Stimulated activated CD8-positive, alpha-beta memory T cell treated with anti-CD3 and anti-CD28 coated beads, Interleukin-4, amount 100 ng/mL, for 1 hour (primary cell): Measurements from ENCODE around the gene TMEM184A.

Source experiments
- DNase-seq, 2 donors: peaks; one replicate each; pipeline ENCODE4 v3.0.0-alpha.2; 2020; ENCODE audit warnings: low read depth in 2 of 2, low spot score in 1 of 2

Gene TMEM184A

DNA sequence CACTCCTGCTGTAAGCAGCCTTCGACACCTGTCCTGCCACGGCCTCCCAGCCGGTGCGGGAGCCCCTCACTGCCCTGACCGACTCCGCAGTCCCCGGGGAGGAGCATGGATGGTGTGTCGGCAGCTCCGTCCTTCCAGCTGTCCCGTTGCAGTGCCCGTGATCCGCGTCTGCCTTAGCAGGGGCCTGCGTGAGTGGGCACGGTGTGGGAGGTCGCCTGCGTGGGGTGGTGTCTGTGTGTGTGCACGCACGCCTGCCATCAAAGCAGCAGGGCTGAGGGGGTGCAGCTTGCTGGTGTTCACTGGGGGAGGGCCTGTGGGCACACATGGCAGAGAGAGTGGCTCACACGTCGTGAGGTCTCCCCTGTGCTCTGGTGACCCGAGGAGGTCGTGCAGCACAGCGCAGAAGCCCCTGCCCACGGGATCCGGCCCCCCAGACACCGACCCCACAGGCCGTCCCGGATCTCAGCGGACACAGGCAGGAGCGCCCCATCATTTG lies 15.2 kb downstream of the TMEM184A start:
- DNase-seq, result no peak

DNA sequence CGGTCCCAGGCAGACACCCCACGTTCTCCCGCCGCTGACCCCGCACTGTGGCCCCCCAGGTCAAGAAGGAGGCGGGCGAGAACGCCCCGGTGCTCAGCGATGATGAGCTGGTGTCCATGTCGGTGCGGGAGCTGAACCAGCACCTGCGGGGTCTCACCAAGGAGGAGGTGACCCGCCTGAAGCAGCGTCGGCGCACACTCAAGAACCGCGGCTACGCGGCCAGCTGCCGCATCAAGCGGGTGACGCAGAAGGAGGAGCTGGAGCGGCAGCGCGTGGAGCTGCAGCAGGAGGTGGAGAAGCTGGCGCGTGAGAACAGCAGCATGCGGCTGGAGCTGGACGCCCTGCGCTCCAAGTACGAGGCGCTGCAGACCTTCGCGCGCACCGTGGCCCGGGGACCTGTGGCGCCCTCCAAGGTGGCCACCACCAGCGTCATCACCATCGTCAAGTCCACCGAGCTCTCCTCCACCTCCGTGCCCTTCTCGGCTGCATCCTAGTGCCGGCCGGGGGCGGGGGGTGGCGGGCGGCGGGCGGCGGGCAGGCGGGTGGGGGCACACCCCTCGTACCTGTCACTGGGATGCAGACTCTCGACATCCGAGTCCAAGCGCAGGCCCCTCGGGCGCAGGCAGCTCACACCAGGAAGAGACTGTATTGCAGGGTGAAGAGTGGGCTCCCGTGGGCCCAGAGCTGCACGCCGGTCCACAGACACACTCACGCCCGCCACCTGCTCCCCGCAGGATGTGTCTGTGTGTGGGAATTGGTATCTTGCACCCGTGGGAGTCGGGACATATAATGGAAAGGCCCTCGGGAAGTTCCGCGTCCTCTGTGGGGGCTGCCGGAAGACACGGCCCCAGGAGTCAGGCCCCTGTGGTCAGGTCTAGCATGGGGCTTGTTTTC lies 15.9 kb downstream of the TMEM184A start:
- DNase-seq, result no peak

DNA sequence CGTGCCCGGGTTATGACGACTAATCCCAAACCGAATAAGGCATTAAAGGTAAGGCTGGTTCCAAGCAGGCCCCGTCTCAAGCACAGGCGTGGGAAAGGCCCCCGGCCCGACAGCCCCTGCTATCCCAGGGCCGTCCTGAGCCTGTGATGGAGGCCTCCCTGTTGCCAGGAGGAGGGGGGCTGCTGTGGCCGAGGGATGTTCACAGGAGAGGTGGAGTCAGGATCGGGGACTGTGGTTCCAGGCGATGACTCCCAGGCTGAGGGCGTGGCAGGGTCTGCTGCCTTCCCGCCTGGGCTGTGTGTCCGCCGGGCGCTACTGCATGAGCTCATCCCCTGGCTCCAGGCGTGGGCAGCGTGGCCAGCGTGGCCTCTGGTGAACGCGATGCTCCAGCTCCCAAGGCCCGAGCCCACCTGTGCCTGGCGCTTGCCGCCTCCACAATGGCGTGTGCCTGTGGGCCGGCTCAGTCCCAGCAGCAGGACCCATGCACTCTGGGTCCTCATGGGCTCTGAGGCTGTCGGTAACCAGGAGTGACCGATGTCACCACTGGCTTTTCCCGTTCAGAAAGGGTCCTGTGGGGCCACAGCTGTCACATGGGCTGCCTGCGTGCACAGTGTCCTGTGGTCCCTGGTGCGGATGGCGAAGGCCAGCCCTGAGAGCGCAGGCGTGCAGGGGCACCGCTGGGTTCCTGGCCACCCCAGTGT lies 16.7 kb downstream of the TMEM184A start:
- no peak for DNase-seq

DNA sequence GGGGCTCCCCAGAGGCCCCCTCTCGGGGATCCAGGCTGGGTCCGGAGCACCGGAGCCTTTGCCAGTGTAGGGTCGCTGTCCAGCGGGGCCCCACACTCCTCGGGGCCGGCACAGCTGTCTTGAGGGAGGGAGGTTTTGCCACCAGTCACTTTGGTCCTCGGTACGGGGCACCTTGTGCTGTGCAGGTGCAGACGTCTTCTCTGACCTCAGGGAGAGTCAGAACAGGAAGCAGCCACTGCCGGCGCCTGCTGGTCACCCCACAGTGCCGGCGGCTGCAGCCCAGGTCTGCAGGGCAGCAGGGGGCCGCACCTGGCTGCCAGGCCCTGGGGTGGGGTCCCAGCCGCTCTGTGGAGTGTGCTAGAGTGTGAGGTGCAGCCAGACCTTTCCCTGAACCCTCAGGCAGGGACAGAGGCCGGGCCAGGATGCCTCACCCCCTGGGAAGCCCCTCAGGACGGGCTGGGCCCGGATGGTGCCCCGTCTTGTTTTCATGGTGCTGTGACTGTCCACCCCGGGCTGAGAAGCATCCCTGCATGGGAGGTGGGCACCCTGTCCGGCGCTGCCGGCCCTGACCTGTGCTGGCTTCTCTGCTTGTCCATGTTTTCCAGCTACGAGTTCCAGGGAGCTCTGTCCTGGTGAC lies 17.3 kb downstream of the TMEM184A start:
- no peak for DNase-seq

DNA sequence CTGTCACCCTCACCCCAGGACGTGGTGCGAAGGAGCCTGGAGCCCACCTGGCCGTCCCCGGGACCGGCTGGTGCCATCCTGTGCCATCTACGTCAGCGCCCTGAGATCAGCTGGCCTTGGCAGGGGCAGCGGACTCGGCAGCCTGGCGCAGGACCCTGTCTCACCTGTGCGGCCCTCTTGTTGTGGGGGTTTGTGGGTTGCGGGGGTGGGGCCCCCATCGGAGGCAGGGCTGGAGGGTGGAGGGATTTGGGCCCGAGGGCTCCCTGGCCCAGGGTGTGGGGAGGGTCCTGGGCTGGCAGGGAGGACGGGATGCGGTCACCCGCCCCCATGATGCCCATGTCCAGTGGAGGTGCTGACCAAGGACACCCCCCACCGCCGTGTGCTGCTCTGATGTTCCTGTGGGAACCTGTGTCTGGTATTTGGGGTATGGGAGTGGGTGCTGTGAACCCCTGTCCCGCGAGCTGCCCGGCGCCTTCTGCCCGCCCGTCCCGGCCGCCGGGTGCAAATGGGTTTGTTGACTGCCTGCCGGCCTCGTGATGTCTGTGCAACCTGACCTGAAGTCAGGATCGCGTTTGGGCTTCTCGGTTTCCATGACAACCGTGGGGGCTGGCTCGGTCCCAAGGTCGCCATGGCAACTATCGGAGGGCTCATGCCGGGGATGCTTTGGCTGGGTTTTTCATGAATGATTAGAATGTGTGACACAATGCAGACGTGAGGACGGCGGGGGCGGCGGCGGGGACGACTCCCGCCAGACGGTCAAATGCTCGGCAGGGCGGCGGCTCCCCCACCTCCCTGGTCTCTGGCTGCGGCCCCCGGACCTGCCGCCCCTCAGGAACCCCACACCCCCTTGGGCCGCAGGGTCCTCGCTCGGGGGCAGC lies 18.2 kb downstream of the TMEM184A start:
- no peak for DNase-seq

DNA sequence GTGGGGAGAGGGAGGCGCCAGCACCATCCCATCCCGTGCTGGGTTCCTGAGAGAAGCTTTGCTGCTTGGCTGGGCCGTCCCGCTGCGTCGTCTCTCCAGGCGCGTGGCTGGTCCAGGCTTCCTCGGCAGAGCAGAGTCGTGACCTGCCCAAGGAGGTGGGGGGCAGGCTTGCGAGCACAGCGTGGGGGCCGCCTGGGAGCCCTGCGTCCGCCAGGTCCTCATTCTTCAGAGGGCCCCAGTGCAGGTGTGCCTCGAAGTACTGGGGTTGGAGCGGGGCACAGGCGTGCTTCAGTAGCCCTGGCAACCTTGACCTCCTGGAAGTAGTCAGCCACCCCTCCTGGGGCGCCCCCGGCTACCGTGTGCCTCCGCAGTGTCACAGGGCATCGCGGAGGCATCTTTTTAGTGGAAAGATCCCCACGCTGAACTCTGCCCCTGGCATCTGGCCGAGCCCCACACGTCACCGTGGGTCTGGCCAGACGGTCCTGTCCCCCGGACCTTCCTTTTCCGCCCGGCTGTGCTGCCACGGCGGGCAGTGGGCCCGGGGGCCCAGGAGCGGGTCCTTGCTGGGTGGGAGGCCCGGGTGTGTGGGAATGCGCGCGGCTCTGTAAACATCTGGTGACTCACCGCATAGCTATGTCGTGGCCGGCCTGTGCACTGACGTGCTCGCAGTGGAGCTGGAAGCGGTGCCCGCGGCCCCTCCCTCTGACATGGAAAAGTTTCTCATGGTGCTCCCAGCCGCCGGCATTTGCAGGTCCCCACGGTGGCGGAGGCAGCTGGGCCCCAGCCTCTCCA lies 19.1 kb downstream of the TMEM184A start:
- no peak for DNase-seq

DNA sequence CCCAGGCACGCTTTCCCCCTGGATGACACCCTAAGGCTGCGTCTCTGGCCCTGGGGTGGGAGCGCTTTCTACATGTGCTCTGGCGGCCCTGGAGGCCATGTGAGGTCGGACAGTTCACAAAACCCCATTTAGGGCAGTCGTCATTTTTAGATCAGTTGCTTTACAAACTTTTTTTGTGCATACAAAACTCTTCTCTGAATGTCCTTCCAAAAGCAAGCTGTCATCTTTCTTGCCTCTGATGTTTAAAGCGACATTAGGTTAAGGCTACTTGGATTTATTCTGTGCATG lies 19.6 kb downstream of the TMEM184A start:
- no peak for DNase-seq

DNA sequence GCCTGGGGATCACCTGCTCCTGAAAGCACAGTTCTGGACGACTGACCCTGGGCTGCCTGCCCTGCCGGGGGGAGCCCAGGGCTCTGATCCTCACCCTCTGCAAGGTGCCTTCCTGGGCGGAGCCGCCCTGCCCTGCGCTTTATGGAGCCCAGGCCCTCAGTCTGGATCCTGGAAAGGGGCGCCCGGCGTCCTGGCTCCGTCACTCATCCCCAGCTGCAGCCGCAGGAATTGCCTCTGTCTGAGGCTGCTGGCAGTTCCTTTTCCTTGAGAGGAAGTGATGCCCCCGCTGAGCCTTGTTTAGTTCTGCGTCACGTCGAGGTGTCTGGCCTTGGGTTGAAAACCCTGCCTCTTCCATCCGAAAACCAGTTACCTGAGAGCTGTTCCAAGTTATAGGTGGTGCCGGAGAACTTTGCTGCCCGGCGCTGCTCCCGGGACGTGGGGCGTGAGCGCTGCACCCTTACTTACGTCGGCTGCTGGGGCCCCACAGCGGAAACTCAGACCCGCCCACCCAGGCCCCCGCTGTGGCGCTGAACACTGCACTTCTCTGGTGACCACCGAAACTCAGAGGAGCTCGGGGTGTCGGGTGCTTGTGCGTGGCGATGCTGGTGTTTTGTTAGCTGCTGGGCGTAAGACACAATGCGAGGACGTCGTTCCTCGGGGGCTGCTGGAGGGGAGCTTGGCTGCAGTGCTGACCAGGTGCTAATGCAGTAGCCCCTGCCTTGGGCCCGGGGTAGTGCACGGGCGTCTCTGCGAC lies 20.1 kb downstream of the TMEM184A start:
- DNase-seq, result no peak

DNA sequence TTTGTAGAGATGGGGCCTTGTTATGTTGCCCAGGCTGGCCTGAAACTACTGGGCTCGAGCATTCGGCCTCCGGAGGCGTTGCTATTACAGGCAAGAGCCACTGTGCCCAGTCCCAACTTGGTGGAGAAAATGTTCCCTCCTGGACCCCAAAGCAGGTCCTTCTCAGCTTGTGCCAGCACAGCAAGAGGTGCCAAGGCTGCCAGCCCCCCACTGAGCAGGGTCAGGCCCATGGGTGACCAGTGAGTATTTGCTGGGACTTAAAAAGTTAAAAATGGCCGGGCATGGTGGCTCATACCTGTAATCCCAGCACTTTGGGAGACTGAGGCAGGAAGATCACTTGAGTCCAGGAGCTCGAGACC lies 20.9 kb downstream of the TMEM184A start:
- no peak for DNase-seq

DNA sequence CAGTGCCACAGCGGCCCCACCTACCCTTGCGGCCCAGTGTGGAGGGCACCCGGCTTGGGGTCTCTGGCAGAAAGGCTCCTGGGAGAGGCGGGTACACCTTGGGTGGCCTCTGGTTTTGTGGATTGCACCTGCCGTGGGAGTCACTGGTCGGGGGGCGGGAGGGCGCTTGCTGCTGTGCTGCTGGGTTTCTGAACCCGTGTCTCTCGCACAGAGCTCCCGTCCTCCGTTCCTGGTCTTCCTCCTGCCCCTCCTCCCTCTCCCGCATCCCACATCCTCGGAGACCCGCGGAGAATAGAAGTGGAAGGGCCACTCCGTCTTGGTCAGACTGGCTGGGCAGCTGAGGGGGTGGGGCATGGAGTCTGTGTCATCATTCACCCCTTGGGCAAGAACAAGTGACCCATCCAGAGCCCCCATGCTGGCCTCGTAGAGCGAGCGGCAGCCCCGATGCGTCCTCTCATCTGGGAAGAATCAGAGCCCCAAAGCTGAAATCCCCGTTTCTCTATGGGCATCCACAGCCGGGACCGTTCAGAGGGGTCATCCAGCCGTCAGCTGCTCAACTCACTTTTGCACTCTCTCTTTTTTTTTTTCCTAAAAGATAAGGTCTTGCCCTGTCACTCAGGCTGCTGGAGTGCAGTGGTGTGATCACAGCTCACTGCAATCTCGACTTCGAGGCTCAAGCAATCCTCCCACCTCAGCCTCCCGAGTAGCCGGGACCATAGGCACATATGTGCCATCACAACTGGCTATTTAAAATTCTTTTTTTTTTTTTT lies 21.5 kb downstream of the TMEM184A start:
- DNase-seq, result no peak

DNA sequence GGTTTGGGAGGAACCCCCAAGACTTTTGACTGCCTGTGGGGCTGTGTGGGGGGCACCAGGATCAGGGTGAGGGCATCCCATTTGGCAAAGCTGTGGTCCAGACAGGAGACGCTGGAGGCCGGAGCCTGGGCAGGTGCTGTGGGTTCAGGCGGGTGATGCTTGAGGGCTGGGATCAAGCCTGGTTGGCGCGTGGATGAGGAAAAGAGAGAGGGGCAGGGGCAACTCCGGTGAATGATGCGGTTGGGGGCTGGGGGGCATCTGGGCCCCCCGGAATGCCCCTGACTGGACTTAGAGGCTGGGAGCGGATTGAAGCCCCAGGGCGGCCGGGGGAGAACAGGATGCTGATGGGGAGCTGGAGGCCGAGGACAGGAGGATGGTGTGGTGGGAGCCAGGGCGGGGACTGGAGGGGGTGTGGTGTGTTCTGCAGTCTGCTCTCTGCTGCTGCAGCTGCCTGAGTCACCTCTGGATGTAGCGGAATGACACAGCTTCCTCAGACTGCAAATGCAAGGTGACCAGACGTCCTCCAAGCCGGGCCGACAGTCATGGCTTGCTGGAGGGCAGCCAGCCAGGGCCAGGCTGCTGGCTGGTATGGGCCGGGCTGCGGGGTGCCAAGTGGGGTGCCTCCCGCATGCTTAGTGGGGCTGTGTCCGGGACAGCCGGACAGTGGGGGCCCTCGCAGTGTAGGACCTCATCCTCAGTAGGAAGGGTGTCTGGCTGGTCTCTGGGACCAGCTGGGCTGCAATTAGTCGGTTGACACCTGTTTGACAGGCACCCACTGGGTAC lies 22.3 kb downstream of the TMEM184A start:
- DNase-seq, result no peak

DNA sequence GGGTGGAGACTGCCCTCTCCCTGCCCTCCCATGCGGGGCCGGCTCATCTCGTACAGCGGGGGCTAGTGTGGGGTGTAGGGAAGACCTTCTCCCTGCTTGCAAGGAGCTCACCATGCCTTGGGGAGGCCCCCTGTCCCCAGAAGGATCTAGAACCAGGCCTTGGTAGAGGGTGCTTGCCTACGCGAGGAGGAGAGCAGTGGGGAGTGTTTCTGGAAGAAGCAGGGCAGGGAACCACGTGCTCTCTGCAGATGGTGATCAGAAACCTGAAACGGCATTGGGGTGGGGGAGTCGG lies 22.8 kb downstream of the TMEM184A start:
- DNase-seq, result no peak

DNA sequence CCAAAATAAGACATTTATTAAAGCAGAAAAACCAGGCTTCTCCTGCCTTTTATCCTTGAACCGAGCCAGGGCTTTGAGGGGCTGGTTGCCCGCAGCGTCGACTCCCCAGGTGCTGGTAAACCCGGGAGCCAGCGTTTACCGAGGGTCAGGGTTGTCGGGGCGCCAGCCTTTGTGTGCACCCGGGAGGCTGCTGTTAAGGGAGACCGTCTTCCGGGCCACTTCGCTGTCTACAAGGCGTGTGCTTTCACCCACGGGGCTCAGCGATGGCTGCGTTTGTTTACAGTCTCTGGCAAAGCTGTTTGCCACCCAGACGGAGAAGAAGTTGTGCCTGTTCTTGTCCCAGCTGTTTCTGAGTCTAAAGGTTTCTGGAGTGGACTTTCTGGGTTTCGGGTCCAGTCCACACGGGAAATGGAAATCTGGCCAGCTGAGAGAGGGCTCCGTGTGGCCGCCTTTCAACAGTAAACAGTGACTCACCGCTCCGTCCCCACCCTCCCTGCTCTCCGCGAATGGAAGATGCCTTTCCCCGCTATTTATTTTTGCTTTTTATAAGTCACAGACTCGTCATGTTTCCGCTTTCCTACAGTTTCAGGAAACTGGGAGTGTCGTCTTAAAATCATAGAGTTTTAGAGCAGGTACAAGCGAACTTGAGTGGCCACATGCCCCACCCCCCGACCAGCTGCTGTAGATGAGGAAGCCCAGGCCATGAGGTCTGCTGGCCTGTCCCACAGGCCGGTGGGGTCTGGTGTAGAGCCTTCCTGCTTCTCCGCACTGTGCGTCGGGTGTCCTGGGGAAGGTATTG lies 23.4 kb downstream of the TMEM184A start:
- peak; percentile 32 to 33 for DNase-seq

DNA sequence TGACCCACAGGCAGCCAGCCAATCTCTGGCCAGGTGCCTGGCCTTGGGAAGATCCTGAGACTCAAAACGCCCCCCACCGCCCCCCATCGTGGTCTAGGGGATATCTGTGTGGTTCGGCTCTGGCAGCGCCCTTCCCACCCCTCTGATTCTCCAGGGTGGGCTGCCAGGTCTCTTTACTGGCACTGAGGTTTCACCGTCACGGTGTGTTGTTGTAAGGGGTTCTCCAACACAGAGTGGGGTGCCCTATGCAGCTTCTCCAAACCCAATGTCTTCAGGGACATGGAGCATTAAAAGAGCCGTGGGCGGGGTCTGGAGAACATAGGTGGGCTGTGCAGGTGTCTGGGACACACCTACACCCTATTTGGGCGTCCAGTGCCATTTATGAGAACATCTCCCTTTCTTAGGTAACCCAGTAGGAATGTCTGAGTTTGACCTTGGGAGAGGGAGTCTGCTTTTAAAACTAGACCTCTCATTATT lies 24.0 kb downstream of the TMEM184A start:
- no peak for DNase-seq

DNA sequence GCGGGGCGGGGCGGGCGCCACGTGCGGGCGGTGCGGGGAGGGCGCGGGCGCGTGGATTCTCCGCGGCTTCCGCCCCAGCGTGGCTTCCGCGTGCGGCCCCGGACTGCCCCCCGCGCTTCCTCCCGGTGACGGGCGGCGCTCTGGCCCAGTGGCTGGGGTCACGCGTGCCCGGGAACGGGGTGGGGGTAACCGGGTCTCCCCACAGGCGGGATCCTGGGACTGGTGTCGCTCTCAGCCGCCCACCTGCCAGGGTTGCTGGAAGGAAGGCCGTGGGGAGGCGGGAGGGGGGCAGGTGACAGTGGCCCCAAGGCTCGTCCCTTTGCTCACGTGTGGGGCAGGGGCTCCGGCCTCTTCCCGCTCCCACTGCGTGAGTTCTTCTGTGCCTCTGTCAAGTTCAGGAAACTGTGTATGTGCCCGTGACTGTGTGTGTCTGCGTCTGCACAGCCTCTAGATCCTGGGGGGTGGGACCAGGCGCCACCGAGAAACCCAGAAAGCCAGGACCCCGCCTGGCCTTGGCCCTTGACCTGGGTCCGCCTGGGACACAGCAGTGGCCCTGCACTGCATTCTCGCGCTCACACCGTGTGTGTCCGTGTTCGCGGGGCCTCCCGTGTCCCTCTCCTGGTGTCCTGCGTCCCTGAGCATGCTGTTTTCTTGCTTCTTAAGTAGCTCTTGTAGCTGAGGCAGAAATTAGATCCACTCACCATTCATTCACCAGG lies 24.6 kb downstream of the TMEM184A start:
- no peak for DNase-seq

DNA sequence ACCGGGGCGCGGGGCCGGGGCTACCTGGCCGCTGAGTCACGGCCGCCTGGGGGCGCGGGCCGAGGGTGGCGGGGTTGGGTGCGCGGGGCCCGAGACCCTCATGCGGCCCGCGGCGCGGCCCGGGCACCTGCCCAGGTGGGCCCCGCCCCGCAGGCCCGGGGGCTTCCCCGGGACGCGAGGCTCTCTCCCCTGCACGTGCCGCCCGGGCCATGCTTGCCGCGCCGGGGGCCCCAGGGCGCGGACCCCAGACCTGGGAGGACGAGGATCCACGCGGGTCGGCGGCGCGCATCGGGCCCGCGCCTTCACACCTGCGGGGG lies 25.1 kb downstream of the TMEM184A start:
- no peak for DNase-seq
